Measurements from ENCODE around the gene FOXO6. TPM values are rescaled to one million over a fixed set of nuclear protein-coding genes. Genes with fewer than 3 reads are reported as not detected.
A peak's percentile ranks its signal among the peaks of the same experiment; 100 is the strongest.

The FOXO6 gene
- total RNA-seq, 1 donor from 2014 or later: 38.4 TPM

- Mint-ChIP-seq H3K4me1 (peaks cover 81% of the 10 kb centered on the region), H3K9me3 (no peaks in the 10 kb centered on the region), H3K4me3 (peak overlapping the region; percentile 72), H3K27me3 (ENCODE audit: low read depth) (peaks cover 38% of the 10 kb centered on the region), H3K36me3 (peaks cover 19% of the 10 kb centered on the region), H3K27ac (peak overlapping the region; percentile 91)
- TF ChIP-seq CTCF (IDR thresholded peaks at IDR 0.05; ENCODE audit: unreplicated experiment): no peak
- peak in 1 of 2 experiments; percentile 71 for DNase-seq (ENCODE audit: low spot score in 2 of 2, unreplicated experiment in 2 of 2)
Observed at GRCh38 chr1:41381692-41382479, 20.7 kb downstream of the FOXO6 start.

- Mint-ChIP-seq H3K9me3 (no peaks in the 10 kb centered on the region), H3K27me3 (ENCODE audit: low read depth) (peaks cover 34% of the 10 kb centered on the region), H3K4me3 (peak overlapping the region; percentile 68), H3K27ac (peak overlapping the region; percentile 75), H3K4me1 (peaks cover 82% of the 10 kb centered on the region), H3K36me3 (peaks cover 19% of the 10 kb centered on the region)
- no peak for TF ChIP-seq CTCF (IDR thresholded peaks at IDR 0.05; ENCODE audit: unreplicated experiment)
- peak in 1 of 2 experiments; percentile 64 for DNase-seq (ENCODE audit: low spot score in 2 of 2, unreplicated experiment in 2 of 2)
Observed at GRCh38 chr1:41382480-41383090, 21.4 kb downstream of the FOXO6 start.

- Mint-ChIP-seq H3K36me3 (peaks cover 17% of the 10 kb centered on the region), H3K27me3 (ENCODE audit: low read depth) (peaks cover 31% of the 10 kb centered on the region), H3K27ac (peak overlapping the region; percentile 81), H3K4me1 (peaks cover 81% of the 10 kb centered on the region), H3K4me3 (peak overlapping the region; percentile 68), H3K9me3 (no peaks in the 10 kb centered on the region)
- no peak for TF ChIP-seq CTCF (IDR thresholded peaks at IDR 0.05; ENCODE audit: unreplicated experiment)
- DNase-seq (ENCODE audit: low spot score in 2 of 2, unreplicated experiment in 2 of 2): no peak
Observed at GRCh38 chr1:41383094-41383852, 22.0 kb downstream of the FOXO6 start.

- H3K9me3 Mint-ChIP-seq: no peaks in the 10 kb centered on the region
- H3K4me1 Mint-ChIP-seq: peaks cover 80% of the 10 kb centered on the region
- no peak for DNase-seq (ENCODE audit: low spot score in 2 of 2, unreplicated experiment in 2 of 2)
- H3K27ac Mint-ChIP-seq: no peak overlapping the region
- H3K36me3 Mint-ChIP-seq: peaks cover 17% of the 10 kb centered on the region
- H3K4me3 Mint-ChIP-seq: no peak overlapping the region
- no peak for TF ChIP-seq CTCF (IDR thresholded peaks at IDR 0.05; ENCODE audit: unreplicated experiment)
- peaks cover 31% of the 10 kb centered on the region for H3K27me3 Mint-ChIP-seq (ENCODE audit: low read depth)
Observed at GRCh38 chr1:41384579-41384978, 23.3 kb downstream of the FOXO6 start.

GRCh38 chr1:41385398-41386195 lies 24.4 kb downstream of the FOXO6 start:
- H3K27ac Mint-ChIP-seq: peak overlapping the region; percentile 40
- no peak overlapping the region for H3K4me3 Mint-ChIP-seq
- DNase-seq (ENCODE audit: low spot score in 2 of 2, unreplicated experiment in 2 of 2): no peak
- peaks cover 17% of the 10 kb centered on the region for H3K36me3 Mint-ChIP-seq
- peaks cover 71% of the 10 kb centered on the region for H3K4me1 Mint-ChIP-seq
- peaks cover 31% of the 10 kb centered on the region for H3K27me3 Mint-ChIP-seq (ENCODE audit: low read depth)
- no peaks in the 10 kb centered on the region for H3K9me3 Mint-ChIP-seq
- TF ChIP-seq CTCF (IDR thresholded peaks at IDR 0.05; ENCODE audit: unreplicated experiment): no peak

Data from mesothelial cell of epicardium (in vitro differentiated cells).